Stimulated activated CD4-positive, alpha-beta T cell treated with anti-CD3 and anti-CD28 coated beads, Interleukin-1b, Interleukin-23, amount 100 ng/mL, for 48 hours (primary cell): ENCODE results near the gene RAD50.

Experiments used
- DNase-seq: peaks from one replicate; pipeline ENCODE4 v3.0.0-alpha.2; 2020

RAD50 gene

GRCh38 chr5:132637241-132637640 is 80.5 kb downstream of the RAD50 start:
- no peak for DNase-seq

DNA sequence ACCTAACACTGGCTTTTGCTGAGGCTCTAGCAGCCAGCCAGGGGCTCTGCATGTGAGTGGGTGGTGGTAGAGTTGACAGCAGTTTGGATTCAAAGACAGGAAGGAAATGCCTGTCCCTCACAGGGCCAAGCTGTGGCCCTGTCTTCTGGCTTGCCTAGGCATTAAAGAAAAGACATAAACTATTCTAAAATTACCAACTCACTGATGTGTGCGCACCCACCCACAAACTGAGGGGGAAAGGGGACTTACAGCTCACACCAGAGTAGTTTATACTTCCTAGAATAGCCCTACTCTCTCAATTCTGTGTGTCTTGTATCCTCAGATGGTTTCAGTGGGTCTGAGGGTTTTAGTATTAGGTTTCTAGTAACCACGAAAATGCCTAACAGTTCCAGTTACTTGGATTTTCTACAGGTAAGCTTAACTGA is 82.9 kb downstream of the RAD50 start:
- DNase-seq, result no peak

DNA sequence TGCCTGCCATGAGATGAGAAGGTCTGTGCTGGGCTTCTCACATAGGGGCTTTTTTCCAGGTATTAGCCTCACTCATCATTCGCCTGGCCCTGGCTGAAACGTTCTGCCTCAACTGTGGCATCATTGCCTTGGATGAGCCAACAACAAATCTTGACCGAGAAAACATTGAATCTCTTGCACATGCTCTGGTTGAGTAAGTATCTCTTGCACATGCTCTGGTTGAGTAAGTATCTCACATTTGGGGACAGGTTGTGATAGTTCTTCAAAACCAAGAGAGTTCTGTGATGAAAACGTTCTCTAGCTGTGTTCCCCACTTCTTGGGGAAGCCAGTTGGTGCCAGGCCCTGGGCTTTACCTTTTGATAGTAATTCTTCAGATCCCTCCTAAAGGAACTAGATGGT is 83.8 kb downstream of the RAD50 start:
- no peak for DNase-seq

DNA sequence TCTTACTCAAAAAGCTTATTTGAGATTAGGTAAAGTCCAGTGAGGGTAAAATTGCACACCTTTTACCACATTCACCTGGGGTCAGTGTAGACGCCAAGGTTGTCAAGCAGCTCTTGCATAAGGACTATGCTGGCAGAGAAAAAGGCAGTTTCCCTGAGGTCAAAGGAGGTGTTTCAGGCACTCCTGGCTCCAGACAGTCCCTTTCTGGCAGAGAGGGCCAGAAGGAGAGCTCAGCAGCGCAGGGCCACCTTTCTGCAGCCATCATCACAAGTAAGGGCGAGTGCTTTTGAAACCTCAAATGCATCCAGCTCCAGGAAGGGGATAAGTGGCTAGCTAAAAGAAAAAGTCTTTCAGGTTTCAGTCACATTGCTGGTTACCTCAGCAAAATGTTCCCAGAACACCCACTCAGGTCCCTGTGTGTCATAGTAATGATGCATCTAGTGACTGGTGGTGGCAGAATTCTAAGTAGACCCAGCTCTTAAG is 84.5 kb downstream of the RAD50 start:
- DNase-seq, result peak; percentile 58

GRCh38 chr5:132641841-132642240 is 85.1 kb downstream of the RAD50 start:
- no peak for DNase-seq

DNA sequence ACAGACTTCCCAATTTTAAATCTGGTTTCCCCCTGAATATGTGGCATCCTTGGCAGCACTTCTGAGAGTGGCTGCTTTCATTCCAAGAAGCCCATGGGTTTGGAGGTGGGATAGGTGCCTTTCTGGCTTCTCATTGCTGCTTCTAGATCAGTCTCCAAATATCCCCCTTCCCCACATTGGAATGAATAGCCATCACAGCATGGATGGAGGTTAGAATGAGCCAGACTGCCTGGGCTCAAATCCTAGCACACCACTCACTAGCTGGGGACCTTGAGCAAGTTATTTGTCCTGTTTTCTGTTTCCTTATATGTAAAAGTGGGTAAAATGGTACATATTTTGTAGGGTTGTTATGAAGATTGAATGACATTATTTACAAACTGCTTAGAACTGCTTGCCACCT is 87.4 kb downstream of the RAD50 start:
- no peak for DNase-seq

GRCh38 chr5:132646583-132647266 is 89.9 kb downstream of the RAD50 start:
- DNase-seq, result no peak

DNA sequence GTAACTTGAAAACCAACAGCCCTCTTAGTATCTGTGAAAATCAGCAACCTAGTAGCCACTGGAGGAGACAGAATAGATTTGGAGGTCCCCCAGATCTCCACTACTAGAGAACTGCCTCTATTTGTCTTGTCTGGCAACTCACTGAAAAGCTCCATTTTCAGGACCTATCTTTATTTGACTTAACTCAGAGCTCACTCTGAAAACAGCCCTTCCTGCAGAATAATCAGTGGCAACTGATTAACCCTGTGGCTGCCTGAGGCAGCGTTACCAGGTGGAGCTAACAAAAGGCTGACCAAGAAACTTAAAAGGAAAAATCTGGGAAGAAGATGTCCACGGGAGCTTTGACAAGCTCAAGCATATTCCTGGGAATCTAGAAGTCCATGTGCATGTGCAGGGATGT is 90.7 kb downstream of the RAD50 start:
- no peak for DNase-seq

DNA sequence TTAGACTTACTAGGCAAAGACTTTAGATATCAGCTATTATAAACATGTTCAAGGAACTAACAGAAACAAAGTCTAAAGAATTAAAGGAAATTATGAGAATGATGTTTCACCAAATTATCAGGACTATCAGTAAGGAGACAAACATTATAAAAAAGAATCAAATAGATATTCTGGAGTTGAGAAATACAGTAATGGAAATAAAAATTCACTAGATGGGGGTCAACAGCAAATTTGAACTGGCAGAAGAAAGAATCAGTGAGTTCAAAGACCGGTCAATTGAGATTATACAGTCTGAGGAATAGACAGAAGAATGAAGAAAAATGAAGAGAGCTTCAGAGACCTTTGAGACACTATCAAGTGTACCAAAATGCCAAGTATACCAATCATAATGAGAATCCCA is 91.6 kb downstream of the RAD50 start:
- no peak for DNase-seq

DNA sequence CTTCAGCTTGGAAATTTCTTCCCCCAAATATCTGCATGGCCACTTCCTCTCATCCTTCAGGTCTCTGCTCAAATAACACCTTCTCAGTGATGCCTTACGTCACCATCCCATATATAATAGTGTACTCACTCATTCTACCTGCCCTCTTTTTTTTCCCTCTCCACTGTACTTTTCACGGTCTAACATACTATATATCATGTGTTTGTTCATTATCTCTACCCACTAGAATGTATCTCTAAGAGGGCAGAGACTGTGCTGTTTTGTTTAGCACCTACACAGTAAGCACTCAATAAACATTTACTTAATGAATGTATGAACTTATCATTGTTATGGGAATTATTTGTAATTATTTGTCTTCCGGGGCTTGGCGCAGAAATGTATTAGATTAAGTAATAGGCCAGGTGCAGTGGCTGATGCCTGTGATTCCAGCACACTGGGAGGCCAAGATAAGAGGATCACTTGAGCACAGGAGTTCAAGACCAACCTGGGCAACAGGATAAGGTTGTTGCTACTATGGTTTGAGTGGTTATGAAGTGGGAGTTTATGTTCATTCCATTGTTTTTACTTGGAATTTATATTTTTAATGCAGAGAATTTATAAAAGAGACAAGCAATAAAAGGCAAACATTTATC is 95.2 kb downstream of the RAD50 start:
- DNase-seq, result no peak

DNA sequence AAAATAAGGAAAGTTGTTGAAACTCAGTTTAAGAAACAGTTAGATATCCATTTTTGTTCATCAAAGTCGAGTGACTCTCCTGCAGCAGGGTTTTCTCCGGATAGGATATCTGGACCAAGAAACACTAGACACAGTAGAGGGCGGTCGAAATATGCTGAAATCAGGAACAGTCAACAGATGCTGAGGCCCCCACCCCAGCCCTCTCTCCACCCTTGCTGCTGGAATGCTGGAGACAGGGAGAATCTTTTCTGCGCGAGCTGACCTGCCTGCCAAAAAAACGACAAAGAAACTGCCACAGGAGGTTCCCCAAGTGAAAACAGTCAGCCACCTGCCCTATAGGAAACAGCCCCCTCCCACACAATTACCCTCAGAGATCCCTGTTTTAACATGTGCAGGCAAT is 96.9 kb downstream of the RAD50 start:
- DNase-seq, result no peak

- peak; percentile 42 for DNase-seq
These were observed 99.3 kb downstream of the RAD50 start for GRCh38 chr5:132655821-132656773.

- no peak for DNase-seq
These were observed 100.1 kb downstream of the RAD50 start for GRCh38 chr5:132656774-132657355.

GRCh38 chr5:132657676-132658380 is 101.1 kb downstream of the RAD50 start, which contains the start of gene IL13:
TSS of gene IL13 (plus strand) at chr5:132658173. CDS start at chr5:132658187, 14 bp downstream.
- DNase-seq, result no peak

DNA sequence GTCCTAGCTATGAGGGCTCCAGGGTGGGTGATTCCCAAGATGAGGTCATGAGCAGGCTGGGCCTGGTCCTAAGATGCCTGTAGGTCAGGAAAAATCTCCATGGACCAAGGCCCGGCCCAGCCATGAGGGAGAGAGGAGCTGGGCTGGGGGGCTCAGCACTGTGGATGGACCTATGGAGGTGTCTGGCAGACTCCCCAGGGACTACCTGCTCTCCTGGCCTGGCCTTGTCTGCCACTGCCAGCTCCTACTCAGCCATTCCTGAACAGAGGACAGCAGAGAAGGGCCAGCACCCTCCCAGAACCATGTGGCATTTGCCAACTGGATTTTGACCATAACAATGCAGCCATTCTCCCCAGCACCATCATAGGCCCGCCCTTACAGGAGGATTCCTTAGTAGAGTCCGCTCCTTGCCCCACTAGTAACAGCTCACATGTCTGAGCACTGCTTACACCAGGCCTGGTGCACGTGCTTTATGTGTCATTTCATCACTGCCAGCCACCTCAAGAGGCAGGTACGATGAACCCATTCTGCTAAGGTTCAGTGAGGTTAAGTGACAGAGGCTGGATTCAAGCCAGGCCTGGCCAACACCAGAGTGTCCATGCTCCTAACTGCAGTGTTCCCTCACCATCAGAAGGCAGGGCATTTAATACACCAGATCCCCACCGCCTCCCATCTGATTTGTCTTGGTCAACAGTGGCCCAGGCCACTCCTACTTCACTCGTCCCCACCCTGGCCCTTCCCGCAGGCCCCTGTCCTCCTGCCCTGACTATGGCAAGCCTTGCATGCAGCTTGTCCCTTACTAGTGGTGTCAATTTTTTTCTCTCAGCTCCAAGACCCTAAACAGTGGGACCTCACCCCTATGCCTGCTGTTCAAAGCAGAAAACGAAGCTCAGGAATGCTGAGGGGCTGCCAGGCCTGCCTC is 101.9 kb downstream of the RAD50 start:
- no peak for DNase-seq

DNA sequence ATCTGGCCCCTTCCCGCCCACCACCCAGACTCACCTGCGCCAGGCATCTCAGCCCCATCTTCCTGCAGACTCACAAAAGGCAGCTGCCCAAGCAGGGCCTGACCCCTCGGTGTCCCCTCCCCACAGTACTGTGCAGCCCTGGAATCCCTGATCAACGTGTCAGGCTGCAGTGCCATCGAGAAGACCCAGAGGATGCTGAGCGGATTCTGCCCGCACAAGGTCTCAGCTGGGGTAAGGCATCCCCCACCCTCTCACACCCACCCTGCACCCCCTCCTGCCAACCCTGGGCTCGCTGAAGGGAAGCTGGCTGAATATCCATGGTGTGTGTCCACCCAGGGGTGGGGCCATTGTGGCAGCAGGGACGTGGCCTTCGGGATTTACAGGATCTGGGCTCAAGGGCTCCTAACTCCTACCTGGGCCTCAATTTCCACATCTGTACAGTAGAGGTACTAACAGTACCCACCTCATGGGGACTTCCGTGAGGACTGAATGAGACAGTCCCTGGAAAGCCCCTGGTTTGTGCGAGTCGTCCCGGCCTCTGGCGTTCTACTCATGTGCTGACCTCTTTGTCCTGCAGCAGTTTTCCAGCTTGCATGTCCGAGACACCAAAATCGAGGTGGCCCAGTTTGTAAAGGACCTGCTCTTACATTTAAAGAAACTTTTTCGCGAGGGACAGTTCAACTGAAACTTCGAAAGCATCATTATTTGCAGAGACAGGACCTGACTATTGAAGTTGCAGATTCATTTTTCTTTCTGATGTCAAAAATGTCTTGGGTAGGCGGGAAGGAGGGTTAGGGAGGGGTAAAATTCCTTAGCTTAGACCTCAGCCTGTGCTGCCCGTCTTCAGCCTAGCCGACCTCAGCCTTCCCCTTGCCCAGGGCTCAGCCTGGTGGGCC is 103.1 kb downstream of the RAD50 start:
- no peak for DNase-seq

DNA sequence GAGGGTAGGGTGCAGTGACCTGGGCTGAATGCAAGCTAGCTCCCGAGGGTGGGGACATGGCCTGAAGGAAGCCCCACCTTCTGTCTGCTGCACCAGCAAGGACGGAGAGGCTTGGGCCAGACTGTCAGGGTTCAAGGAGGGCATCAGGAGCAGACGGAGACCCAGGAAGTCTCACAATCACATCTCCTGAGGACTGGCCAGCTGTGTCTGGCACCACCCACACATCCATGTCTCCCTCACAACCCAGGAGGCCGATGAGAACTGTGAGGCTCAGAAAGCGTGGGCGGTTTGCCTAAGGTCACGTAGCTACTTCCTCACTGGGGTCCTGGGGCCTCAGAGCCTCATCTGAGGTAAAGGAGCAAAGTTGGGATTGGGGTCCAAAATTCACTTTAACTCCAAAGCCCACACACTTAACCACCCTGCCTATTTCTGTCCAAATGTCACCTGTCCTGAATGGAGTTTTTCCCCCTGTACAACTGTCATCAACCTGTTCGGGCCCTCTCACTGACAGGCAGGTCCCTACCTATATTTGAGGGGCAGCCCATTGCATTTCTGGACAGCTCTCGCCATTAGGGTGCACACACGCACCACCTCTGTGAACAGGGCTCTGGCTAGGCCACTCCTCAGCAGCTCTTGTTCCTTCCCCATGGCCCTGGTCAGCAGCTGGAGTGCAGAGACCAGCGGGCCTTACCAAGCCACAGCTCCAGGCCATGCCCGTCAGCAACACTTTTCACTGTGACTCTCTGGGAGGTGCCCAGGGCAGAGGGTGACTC is 104.6 kb downstream of the RAD50 start:
- no peak for DNase-seq

DNA sequence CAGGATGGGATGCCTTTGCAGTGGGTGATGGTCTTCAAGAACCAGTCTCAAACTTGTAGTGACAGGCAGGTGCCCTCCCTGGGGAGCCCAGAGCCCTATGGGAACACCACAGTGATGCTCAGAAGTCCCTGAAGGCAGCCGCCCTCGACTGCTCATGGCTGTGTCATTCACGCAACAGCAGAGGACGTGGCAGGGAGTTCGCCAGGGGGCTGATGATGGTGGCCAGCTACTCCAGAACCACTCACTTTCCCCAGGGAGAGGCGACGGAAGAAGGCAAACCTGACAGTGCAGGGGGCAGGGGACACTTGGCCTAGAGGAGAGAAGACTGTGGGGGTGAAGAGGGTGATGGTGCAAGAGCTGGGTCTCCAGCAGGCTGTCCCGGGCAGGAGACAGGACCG is 105.2 kb downstream of the RAD50 start:
- DNase-seq, result no peak
